Middle frontal gyrus (tissue), 1 donor: ENCODE data around the gene ADCY9.
"Not testable (repeated sequence)": the region's sequence is repeated elsewhere in the genome, so short reads cannot be mapped to it uniquely, and the experiment has no call there.

ENCODE experiments used
- DNase-seq: peaks from one replicate; pipeline ENCODE4 v3.0.0-alpha.2; 2015; ENCODE audit warnings: low spot score; ENCODE audit errors: extremely low spot score

ADCY9 gene

GRCh38 chr16:3979070-3979469, 137.2 kb downstream of the ADCY9 start:
- DNase-seq = no peak

- DNase-seq = no peak
Observed at GRCh38 chr16:3977376-3977775, 138.9 kb downstream of the ADCY9 start.

GRCh38 chr16:3974751-3975150, 141.5 kb downstream of the ADCY9 start:
- no peak for DNase-seq

- no peak for DNase-seq
Observed at GRCh38 chr16:3971706-3972105, 144.5 kb downstream of the ADCY9 start.

- no peak for DNase-seq
Observed at GRCh38 chr16:3971261-3971660, 145.0 kb downstream of the ADCY9 start.

GRCh38 chr16:3968551-3968950, 147.7 kb downstream of the ADCY9 start:
- no peak for DNase-seq

GRCh38 chr16:3966681-3967080, 149.6 kb downstream of the ADCY9 start:
- no peak for DNase-seq

GRCh38 chr16:3965781-3966582, 150.3 kb downstream of the ADCY9 start:
- DNase-seq = no peak

GRCh38 chr16:3965306-3965705, 150.9 kb downstream of the ADCY9 start:
- no peak for DNase-seq

GRCh38 chr16:3964686-3965290, 151.5 kb downstream of the ADCY9 start:
- DNase-seq = no peak

GRCh38 chr16:3963886-3964685, 152.2 kb downstream of the ADCY9 start:
- no peak for DNase-seq

- DNase-seq = no peak
Observed at GRCh38 chr16:3963203-3963602, 153.0 kb downstream of the ADCY9 start.

- no peak for DNase-seq
Observed at GRCh38 chr16:3961449-3961849, 154.8 kb downstream of the ADCY9 start.

- DNase-seq = not testable (repeated sequence)
Observed at GRCh38 chr16:3959926-3960590, 156.2 kb downstream of the ADCY9 start.

GRCh38 chr16:3959148-3959547, 157.1 kb downstream of the ADCY9 start:
- DNase-seq = no peak

GRCh38 chr16:3957344-3957980, 158.8 kb downstream of the ADCY9 start:
- DNase-seq = no peak

- no peak for DNase-seq
Observed at GRCh38 chr16:3954411-3954921, 161.8 kb downstream of the ADCY9 start.

- DNase-seq = no peak
Observed at GRCh38 chr16:3953728-3954410, 162.4 kb downstream of the ADCY9 start.

GRCh38 chr16:3952737-3953131, 163.5 kb downstream of the ADCY9 start:
- DNase-seq = no peak
